Superior temporal gyrus (tissue), 1 donor: ENCODE measurements around the gene RNASE11.
"Not testable (repeated sequence)": the region's sequence is repeated elsewhere in the genome, so short reads cannot be mapped to it uniquely, and the experiment has no call there.

ENCODE experiments used
- DNase-seq: peaks from one replicate; pipeline ENCODE4 v3.0.0-alpha.2; 2016; ENCODE audit errors: extremely low spot score

Gene RNASE11

GRCh38 chr14:20587489-20588154, at the start of gene RNASE11:
TSS of gene RNASE11 (minus strand) at chr14:20588001.
- no peak for DNase-seq

DNA sequence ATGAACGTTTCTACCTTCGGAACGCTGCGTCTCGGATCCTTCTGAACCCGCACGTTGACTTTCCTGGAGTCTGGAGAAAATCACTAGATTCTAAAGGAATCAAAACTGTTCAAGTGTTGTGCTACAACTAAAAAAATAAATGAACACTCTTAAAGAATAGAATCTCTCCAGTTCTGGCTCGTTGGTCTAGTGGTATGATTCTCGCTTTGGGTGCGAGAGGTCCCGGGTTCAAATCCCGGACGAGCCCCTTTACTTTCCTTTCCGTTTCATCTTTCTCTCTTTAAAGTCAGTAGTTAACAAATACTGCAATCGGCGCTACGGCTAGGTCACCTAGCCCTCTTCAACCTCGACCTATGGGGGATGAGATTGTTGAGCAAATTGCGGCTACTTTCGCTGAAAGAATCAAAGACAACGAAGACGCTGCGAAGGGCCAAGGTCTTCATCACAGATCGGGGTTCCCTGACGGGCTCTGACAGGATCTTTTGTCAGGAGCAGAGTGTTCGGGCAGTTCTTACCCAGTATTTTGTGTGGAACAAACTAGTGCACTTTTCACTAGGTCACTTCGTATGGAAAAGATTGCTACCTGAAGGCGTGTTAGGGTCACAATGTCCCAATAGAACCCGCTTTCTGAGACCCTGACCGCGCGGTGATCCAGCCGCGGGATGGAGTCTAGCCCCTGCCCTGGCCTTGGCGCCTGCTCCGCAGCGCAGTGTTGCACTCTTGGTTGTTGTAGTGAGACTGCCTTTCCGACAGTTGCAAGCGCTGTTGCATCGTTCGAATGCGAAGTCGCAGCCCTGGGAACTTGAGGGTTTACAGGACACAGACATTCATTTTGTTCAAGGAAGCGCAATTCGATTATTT, 45.3 kb upstream of the RNASE11 start:
- peak; percentile 70 for DNase-seq

- no peak for DNase-seq
Measured at GRCh38 chr14:20632448-20632830, 44.6 kb upstream of the RNASE11 start.

DNA sequence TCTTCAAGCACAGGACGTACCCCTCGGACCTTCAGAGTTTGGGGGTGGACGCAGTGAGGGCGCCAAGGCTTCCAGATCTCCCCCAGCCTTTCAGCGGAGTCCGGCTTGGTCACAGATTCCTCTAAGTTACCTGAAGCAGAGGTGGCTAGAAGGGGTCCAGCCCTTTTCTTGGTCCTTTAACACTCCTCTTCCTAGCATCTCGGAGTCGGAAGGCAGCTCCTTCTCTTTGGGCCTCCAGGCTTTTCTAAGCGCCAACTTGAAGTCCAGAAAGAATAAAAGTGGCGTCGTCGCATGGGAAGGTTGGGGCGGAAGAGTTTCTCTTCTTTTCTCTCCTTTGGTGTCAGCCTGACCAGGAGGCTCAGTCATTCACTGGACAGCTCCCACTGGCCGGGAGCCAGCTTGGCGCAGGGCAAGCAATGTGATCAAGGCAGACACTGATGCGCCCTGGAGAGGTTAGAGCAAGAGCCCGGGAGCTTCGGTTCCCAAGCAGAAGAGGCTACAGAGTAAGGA, 44.1 kb upstream of the RNASE11 start:
- peak; percentile 39 for DNase-seq

GRCh38 chr14:20631023-20631879, 43.5 kb upstream of the RNASE11 start:
- DNase-seq, result peak; percentile 75

DNA sequence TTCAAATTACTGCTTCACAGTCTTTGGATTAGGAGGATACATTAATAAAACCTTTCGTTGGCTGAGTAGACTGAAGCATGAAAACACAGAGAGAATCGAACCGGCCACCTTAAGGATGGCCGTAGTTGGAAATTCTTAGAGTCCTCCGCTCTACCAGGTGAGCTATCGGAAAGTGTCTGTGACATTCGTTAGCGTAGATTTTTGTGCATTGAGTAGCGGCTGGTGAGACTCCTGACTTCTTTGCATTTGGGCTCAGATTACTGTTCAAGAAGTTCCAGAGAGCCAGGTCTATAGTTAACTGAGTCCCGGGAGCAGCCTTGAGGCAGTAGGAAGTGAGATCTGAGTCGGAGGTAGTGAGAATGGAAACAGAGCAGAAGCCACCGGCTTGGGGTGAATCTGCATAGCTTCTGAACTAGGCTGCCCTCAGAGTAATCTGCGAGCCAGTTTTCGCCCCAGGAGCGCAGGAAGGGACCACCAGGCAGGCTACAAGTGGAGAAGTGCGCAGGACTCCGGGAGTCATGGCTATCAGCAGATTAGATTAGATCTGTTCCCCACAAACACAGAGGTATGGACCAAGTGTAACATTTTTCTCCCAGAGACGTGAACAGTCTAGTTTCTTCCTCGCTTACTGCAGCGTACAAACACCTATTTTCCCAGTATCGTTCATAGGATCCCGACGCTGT, 42.7 kb upstream of the RNASE11 start:
- peak; percentile 28 for DNase-seq

DNA sequence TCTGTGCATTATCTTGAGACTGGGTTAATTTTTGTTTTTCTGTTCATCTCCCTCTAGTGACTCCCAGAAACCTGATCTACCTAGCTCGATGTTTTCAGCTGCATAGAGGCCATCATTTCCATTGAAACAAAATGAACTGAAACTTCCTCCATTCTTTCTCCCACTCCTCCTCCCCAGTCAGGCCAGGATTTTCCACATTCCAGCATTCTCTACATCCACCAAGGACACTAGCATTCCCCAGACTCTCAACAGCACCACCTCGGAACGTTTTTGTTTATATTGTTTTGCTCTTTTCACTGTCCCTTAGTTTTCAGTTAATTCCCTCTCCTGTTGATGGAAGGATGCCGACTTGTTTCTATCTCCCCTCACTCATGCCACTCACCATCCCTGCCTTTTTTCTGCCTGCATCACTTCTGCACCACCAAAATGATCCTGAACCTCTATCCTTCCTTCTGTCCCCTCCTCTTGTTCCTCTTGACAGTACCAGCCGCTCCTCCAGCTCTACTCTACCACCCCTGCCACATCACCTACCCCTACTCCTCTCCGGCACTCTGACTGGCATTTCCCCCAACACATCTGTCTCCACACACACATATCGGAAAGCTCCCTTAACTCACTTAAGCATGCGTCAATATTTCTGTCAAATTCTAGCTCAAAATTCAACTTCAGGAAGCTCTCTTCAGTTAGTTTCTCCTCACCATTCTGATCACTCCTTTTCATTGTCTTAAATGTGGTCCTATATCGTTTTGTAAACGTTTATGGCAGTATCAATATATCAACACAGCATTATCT, 40.5 kb upstream of the RNASE11 start:
- no peak for DNase-seq

- DNase-seq, result no peak
Measured at GRCh38 chr14:20627346-20628027, 39.7 kb upstream of the RNASE11 start.

- no peak for DNase-seq
Measured at GRCh38 chr14:20626274-20626673, 38.5 kb upstream of the RNASE11 start.

DNA sequence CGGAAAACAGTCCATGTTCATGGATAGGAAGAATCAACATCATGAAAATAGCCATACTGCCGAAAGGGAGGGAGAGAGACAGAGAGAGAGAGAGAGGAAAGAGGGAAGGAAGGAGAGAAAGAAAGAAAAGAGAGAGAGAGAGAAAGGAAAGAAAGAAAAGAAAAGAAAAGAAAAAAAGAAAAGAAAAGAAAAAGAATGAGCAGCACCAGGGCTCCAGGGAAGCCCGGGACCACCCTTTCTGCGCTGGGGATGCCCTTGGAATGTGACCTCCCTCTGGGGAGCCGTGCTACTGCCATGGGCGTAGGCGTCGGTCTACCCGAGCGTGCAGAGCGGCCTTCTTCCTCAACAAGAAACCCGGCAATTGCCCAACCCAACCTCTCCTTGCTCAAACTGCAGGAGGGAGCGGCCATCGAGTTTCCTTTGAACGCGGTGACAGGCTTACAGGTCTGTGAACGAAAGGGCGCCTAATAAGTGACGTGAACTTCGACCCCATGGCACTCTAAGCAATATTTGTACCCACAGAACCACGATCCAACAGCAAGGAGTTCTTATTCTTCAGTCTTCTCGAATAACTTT, 36.8 kb upstream of the RNASE11 start:
- no peak for DNase-seq

- no peak for DNase-seq
Measured at GRCh38 chr14:20623798-20624197, 36.0 kb upstream of the RNASE11 start.

GRCh38 chr14:20622816-20623291, 35.1 kb upstream of the RNASE11 start:
- DNase-seq, result no peak

- DNase-seq, result no peak
Measured at GRCh38 chr14:20620798-20621478, 33.1 kb upstream of the RNASE11 start.

DNA sequence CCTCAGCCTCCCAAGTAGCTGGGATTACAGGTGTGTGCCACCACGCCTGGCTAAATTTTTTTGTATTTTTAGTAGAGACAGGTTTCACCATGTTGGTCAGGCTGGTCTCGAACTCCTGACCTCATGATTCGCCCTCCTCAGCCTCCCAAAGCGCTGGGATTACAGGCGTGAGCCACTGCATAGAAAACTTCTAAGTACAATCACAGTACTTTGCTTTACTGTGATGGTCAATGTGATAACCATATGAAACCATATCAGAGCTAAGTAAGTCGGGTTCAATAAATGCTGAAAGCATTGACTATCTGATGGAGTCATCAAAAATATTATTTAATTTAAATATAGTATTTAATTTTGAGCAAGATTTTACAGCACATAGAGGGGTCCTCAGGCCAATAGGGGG, 31.9 kb upstream of the RNASE11 start:
- not testable (repeated sequence) for DNase-seq

DNA sequence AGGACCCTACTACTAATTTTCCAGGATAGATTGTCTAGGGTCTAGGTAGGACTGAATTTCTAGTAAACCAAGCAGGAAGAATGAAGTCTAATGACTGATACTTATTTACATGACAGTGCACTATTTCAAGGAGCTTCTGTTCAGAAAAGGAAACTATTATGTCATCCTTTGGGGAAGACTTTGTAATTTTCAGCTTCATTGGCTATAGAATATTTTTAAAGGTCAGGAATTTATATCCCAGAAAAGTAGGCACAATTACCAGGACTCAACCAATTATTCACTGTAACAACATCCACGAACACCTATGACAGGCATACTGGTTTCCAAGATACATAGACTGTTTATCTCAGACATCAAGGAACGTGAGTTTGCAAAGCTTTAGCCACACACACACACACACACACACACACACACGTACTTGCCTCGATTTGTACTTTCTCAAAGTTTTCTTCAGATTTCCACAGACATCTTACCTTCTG, 30.5 kb upstream of the RNASE11 start:
- no peak for DNase-seq

DNA sequence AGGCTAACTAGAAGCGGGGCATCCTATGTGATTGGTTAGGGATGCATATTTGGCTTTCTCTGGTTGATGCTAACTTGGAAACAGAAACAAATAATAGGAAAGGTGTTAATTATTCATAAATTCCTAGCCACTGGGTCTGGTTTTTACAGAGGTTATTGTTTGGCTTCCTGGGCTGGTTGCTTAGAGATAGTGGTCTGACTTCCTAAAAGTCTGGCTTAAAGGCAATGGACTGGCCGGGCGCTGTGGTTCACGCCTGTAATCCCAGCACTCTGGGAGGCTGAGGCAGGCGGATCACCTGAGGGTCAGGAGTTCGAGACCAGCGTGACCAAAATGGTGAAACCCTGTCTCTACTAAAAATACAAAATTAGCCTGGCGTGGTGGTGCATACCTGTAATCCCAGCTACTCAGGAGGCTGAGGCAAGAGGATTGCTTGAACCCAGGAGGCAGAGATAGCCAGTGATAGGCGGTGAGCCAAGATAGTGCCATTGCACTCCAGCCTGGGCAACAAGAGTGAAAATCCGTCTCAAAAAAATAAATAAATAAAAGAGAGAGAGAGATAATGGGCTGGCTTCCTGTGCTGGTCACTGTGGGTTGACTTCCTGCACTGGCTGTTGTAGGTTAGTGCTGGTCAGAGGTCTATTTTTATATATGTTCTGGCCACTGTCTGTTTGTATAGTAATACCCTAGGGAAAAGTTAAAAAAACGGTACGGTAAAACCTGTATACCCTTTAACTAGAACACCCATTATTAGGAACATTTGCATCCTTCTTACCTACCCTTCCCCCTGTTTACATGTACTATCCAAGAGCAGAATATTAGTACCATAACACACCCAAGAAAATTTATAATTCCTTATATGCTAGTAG, 29.6 kb upstream of the RNASE11 start:
- no peak for DNase-seq

DNA sequence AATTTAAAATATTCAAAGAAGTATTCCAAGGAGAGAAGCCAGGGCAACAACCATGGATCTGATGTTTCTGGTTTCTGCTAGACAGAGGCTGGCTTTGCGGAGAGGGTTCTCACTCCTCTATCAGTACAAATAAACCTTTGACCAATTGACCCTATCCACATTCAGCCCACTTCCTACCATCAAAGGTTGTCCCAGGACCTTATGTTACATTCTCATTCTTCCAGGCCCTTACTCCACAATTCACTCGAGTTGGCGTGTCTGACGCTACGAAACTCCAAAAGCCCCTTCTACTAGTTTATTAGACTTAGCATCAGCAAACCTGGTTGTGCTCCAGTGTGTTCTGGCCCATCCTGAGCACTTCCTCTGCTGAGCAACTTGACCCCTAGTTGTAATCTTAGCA, 28.2 kb upstream of the RNASE11 start:
- no peak for DNase-seq
